Activated CD8-positive, alpha-beta memory T cell treated with anti-CD3 and anti-CD28 coated beads, Interleukin-2, amount 50 U/mL, for 4 hours (primary cell): ENCODE measurements around the gene CDR2L.
"Not testable (repeated sequence)": the region's sequence is repeated elsewhere in the genome, so short reads cannot be mapped to it uniquely, and the experiment has no call there.

ENCODE experiments used
- DNase-seq: peaks from one replicate; pipeline ENCODE4 v3.0.0-alpha.2; 2020

Gene CDR2L

DNA sequence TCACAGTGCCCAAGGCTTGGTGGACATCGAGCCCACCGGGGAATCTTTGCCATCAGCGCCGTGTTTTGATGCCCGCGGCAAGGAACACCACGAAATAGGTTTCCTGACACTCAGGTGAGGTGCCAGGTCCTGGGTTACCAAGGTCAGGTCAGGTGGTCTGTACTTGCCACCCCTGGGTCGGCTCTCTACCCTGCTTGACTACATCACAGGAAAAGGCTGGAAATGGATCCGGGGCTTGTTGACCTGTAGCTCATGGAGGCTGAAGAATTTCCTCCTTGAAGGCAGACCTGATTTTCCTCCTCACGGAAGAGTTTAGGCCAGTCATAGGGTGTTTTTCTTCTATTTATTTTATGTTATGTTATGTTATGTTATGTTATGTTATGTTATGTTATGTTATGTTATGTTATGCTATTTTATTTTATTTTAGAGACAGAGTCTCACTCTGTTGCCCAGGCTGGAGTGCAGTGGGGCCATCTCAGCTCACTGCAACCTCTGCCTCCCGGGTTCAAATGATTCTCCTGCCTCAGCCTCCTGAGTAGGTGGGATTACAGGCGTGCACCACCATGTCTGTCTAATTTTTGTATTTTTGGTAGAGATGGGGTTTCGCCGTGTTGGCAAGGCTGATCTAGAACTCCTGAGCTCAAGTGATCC, 4.6 kb upstream of the CDR2L start:
- DNase-seq: not testable (repeated sequence)

DNA sequence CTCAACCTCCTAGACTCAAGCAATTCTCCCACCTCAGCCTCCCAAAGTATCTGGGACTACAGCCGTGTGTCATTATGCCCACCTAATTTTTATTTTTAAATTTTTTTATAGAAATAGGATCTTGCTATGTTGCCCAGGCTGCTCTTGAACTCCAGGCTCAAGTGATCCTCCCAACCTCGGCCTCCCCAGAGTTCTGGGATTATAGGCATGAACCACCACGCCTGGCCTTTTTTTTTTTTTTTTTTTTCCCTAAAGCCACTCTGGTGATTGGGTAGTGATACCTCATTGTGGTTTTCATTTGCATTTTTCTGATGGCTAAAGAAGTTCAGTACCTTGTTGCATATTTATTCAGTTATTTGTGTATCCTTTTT, 1.2 kb upstream of the CDR2L start:
- no peak for DNase-seq

- DNase-seq: no peak
Observed at GRCh38 chr17:74987909-74988711, 678 bp downstream of the CDR2L start.

DNA sequence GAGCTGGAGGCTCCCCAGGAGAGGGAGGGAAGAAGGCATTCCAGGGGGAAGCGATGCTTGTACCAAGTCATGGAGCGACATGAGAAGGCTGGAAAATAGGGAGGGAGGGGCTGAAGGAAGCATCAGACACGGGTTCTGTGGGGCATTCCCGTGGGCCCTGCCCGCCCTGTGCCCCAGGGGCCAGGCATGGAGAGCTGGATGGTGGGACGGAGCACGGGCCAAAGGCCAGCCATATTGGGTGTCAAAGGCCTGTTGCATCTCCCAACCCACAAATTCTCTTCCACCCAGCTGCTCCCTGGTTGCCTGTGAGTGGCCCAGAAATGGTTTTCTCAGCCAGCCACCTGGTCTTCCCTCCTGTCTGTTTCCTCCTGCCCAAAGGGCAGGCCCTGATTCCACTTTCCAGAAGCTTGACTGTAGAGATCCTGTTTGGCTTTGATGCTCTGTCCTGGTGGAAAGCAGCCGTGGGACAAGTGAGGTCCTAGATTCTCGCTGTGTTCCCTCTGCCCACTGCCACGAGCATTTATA, 3.2 kb downstream of the CDR2L start:
- DNase-seq: no peak

DNA sequence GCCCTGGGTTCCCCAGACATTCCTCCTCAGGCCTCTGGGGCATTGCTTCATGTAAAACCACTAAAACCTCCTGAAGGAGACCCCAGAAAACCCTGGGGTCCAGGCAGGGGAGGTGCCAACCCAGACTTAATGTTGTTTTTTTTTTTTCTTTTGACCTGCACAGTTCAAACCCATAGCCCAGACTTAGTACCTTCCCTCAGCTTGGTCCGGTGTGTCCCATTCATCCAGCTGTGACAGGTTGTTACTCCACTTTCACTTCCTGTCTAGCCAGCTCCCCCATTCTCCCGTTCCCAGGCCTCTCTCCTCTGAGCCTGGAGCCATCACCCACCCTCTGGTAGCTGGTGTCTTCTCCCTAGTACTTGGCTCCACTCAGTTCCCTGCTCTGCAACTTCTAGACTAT, 4.8 kb downstream of the CDR2L start:
- no peak for DNase-seq

- no peak for DNase-seq
Observed at GRCh38 chr17:74994440-74994839, 7.0 kb downstream of the CDR2L start.

GRCh38 chr17:74995847-74996246, 8.4 kb downstream of the CDR2L start:
- no peak for DNase-seq

- DNase-seq: no peak
Observed at GRCh38 chr17:74998783-74999182, 11.4 kb downstream of the CDR2L start.

DNA sequence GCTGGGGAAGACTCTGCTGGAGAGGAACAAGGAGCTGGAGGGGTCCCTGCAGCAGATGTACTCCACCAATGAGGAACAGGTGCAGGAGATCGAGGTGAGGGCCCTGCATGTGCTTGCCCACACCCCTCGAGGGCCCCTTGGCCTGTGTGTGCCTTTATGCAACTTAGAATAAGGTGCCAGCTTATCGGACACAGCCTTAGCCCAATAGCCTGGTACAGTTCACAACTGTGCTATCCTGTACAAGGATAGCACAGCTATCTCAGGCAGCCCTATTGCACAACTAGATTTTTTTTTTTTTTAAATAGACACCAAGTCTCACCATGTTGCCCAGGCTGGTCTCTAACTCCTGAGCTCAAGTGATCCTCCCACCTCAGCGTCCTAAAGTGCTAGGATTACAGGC, 12.1 kb downstream of the CDR2L start:
- no peak for DNase-seq

DNA sequence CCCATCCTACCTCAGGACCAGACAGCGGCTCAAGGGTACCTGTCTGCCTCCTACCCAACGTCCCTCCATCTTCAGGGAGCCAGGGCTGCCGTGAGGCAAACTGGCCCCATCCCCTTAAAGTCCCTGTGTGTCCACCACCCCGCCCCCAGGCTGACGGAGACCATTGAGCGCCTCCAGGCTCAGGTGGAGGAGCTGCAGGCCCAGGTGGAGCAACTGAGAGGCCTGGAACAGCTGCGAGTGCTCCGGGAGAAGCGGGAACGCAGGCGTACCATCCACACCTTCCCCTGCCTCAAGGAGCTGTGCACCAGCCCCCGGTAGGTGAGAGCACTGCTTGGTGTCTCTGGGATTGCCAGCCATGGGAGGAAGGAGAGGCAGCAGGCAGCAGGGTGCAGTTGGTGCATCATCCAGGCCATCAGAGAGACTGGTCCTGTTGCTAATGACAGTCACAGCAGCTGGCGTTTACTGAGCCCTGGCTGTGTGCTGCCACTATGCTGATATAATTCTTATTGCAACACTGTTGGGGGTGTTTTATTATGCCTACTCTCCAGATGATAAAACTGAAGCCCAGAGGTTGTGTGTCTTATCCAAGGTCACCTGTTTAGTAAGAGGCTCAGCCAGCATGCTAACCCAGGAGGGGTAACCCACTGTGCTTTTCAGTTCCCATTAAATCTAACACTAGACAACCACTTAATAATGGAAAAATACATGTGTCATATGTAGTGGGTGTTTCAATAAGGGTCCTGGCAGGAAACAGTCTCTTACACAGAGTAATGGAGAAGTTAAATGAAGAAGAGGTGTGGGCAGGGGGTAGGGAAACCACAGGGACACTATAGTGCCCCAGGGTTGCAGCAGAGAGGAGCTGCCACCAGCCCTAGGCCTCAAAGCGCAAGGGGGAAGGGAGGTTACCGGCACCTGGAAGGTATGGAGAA, 14.7 kb downstream of the CDR2L start:
- DNase-seq: no peak

DNA sequence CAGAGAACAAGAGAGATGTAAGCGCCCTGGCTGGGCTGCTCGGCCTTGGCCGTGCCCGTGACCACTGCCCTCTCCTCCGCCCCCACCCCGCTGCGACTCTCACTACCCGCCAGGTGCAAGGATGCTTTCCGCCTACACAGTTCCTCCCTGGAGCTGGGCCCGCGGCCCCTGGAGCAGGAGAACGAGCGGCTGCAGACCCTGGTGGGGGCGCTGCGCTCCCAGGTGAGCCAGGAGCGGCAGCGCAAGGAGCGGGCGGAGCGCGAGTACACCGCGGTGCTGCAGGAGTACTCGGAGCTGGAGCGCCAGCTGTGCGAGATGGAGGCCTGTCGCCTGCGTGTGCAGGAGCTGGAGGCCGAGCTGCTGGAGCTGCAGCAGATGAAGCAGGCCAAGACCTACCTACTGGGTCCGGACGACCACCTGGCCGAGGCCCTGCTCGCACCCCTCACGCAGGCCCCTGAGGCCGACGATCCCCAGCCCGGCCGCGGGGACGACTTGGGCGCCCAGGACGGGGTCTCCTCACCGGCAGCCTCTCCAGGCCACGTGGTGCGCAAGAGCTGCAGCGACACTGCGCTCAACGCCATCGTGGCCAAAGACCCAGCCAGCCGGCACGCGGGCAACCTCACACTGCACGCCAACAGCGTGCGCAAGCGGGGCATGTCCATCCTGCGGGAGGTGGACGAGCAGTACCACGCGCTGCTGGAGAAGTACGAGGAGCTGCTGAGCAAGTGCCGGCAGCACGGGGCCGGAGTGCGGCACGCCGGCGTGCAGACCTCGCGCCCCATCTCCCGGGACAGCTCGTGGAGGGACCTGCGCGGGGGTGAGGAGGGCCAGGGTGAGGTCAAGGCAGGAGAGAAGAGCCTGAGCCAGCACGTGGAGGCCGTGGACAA, 15.9 kb downstream of the CDR2L start:
- DNase-seq: no peak

- no peak for DNase-seq
Observed at GRCh38 chr17:75003957-75004355, 16.5 kb downstream of the CDR2L start.

- no peak for DNase-seq
Observed at GRCh38 chr17:75004371-75004770, 16.9 kb downstream of the CDR2L start.

DNA sequence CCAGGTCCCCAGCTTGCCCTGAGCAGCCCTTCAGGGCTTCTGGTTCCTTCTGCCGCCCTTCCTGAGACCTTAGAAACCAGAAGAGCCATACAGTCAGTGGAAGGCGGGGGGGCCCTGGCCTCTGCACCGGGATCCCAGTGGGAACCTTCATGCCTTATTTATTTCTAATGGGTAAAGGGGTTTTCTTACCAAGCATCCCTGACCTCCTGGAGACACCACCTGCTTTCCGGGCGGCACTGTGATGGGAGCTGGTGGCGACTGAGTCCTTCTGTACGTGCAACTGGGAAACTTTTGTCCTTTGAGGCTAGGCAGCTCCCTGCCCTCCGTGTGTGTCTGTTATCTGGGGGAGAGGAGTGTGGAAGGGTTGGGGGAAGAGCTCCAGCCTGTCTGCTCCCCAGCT, 17.9 kb downstream of the CDR2L start:
- no peak for DNase-seq

- not testable (repeated sequence) for DNase-seq
Observed at GRCh38 chr17:75006084-75006483, 18.7 kb downstream of the CDR2L start.

GRCh38 chr17:75006653-75007052, 19.2 kb downstream of the CDR2L start:
- DNase-seq: no peak

DNA sequence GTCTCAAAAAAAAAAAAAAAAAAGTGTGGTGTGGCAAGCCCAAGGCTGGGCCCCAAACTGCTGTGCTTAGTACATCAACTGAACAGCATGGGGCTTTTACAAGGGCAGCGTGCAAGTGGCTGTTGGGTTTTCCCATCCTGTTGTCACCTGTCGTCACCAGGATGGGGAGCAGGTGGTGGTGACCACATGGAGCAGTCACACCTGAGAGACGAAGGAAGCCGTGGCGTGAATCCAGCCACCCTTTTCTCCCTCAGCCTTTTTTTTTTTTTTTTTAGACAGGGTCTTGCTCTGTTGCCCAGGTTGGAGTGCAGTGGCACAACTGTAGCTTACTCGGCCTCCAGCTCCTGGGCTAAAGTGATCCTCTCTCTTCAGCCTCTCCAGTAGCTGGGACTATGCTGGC, 20.9 kb downstream of the CDR2L start:
- DNase-seq: no peak

GRCh38 chr17:75009139-75009724, 21.8 kb downstream of the CDR2L start:
- no peak for DNase-seq

DNA sequence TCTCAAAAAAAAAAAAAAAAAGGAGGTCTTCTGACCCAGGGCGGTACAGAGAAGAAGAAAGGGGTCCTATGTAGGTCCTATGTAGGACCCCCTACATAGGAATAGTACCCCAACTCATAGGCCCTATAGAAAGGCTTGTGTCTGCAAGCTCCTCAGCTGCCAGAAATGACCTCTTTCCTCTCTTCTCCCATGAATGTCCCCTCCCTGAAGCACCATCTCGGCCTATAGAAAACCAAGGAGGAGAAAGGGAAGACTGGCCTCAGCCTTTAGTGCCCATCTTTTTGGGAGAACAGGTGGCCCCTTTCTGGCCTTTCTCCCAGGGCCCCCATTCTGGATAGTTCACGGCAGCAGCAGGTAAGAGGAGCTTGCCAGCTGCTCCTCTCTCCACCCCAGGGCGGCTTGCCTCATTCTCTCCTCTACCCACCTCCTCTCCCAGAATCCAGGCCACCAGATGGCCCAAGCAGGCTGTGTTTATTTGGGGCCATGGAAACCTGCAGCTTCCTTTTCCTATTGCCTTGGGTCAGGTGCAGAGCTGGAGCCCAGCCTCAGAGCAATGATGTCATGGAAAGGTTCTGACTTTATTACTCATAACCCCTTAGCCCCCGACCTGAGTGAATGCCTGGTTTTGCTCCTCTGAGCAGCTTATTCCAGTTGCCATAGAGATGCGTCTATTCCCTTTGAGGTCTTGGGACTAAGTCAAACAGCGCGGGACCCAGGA, 23.4 kb downstream of the CDR2L start:
- DNase-seq: no peak

- DNase-seq: no peak
Observed at GRCh38 chr17:75011401-75012095, 24.1 kb downstream of the CDR2L start.

DNA sequence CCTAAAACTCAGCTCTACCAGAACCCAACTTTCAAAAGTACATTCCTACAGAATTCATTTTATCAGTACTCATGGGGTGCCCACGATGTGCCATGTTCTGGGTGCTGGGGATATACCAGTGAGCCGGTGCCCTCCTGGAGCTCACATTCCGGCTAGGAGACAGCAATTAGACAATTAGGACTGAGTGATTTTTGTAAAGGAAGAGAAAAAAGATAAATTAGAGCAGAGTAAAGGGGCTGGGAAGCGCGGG, 24.6 kb downstream of the CDR2L start:
- no peak for DNase-seq
